ENCODE data around the gene CREB3L4.

DNA sequence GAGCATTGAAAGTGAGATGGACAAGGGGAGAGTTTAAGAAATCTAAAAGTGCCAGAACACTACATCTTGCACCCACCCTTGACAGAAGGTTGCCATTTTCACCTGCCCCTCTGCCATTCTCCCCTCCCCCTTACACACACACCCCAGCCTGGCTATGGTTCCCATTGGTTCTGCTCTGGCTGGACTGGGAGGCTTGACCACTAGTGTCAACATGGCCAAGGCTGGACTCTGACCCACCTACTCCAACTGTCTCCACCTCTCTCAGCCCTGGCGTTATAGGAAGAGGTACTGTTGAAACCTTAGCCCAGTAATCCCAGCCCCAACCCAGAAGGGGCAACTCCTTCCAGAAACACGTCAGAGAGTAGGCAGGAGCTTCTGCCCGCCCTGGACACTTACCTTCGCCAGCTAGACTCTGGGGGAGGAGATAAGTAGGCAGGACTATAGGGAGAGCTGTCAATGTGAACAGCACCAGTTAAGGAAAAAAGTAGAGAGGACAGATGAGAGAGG, 13.8 kb upstream of the CREB3L4 start:
- TF ChIP-seq POLR2A (IDR thresholded peaks at IDR 0.05; ENCODE audit: low read depth, low read length) (no peak), CTCF (conservative IDR thresholded peaks at IDR 0.05; ENCODE audit: low read depth, low read length) (no peak), BHLHE40 (IDR thresholded peaks at IDR 0.05; ENCODE audit: low read depth, low read length) (no peak), MAZ (IDR thresholded peaks at IDR 0.05; ENCODE audit: borderline replicate concordance, low read depth, low read length) (no peak), ELK1 (IDR thresholded peaks at IDR 0.05; ENCODE audit: borderline replicate concordance, low read depth, low read length) (no peak), RFX5 (IDR thresholded peaks at IDR 0.05; ENCODE audit: low read depth, low read length) (no peak), CEBPB (IDR thresholded peaks at IDR 0.05; ENCODE audit: low read depth, low read length) (no peak), FOS (IDR thresholded peaks at IDR 0.05; ENCODE audit: low read depth, low read length) (no peak), MAFK (IDR thresholded peaks at IDR 0.05; ENCODE audit: low read depth, low read length) (no peak)
